RWPE1 (cell line): ENCODE measurements around the gene RPL26.

Source experiments
- CTCF ChIA-PET: fragments of 350-600 bp; sonication (Branson Sonifier 250); formaldehyde crosslinking; extraction: SDS; loops from one replicate; lab custom pipeline; 2021; lab: Yijun Ruan, JAX
- POLR2A ChIA-PET: fragments of 400-600 bp; formaldehyde crosslinking; extraction: SDS; loops from one replicate; lab custom pipeline; 2020; ENCODE audit warnings: antibody characterized with exemption; ENCODE audit not compliant: low non-redundant PET; lab: Yijun Ruan, JAX
- DNase-seq: peaks from one replicate; pipeline ENCODE4 v3.0.0; 2012; ENCODE audit warnings: low spot score
- H3K27ac ChIP-seq: fragments of 450-650 bp; 2 replicates; pipeline ENCODE4 v1.5.1; 2017
- CTCF ChIP-seq: fragments of 450-650 bp; conservative IDR thresholded peaks from 2 replicates; pipeline ENCODE4 v1.5.1; 2017; ENCODE audit warnings: low read depth, mild to moderate bottlenecking

RPL26 gene

DNA sequence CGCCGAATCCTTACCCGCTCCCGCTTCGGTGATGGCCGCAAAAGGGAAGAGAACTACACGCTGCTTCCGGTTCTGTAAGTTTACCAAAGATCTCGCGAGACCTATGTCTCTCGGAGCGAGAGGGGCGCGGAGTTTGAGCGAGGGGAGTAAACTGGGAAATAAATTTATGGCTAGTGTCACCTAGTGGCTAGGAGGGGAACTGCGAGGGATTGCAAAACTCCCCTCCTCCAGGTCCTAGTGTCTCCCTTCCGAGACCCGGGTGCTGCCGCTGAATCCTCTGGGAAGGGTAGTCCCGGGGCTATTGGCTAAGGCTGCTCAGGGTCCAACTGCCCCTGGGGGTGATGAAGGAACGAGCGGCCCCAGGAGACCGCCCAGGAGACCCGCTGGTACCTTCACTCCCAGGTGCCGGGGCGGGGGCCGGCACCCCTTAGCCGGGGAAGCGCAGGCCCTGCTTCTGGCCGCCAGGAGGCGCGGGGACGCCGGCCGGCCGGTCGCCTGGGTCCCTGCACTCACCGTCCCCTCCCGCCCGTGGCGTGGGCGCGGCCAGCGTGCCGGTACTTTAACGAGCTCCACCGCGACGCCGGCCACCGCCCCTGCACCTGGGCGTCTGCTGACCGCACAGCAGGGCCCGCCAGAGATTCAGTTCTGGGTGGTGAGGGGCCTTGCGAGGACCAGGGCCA, at the start of gene RPL26:
Gene RPL26 (minus strand): TSS at position 51 of the 680 bp plus-strand sequence. CDS start 883 bp downstream, outside the sequence.
- peak within 1 kb of the TSS; percentile 88 for H3K27ac ChIP-seq
- ChIA-PET POLR2A (interaction anchor here (0.6 to 1.5 kb wide), 8 partner anchors 23 to 668 kb away, joined by 3 to 10 read pairs (median 3); partner anchors contain the start of gene NDEL1), CTCF (interaction anchor here (0.6 to 1.2 kb wide), 9 partner anchors 14 to 403 kb away, joined by 3 to 4 read pairs (median 3); partner anchors contain the start of gene RNF222)
- TF ChIP-seq CTCF, result peak; percentile 99
- DNase-seq, result peak; percentile 95

DNA sequence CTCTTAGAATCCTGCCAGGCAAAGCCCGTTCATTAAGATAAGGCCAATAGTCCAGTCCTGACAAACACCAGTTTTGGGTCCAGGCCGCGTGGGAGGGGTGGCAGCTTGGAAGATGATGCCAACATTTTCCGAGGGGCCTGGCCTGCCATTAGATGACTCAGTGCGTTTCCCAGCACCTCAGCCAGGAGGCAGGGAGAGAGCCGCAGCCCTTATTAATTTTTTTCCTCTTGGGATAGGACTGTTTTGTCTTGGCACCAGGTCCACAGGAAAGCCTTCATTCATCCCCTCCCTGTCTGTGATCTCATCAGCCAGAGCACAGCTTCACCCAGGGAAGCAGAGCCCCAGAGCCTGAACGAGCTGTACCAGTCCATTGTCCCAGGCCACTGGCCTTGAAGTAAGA, 48.0 kb upstream of the RPL26 start:
- no peak for TF ChIP-seq CTCF
- ChIA-PET POLR2A (no interaction called here), CTCF (interaction anchor here (0.6 kb wide), 2 partner anchors 39 to 1809 kb away, joined by 5 to 7 read pairs; no protein-coding TSS in a partner anchor)
- DNase-seq, result peak; percentile 16
- H3K27ac ChIP-seq, result peak overlapping the region; percentile 65

GRCh38 chr17:8426802-8427201, 43.8 kb upstream of the RPL26 start:
- H3K27ac ChIP-seq, result no peak overlapping the region
- CTCF ChIA-PET, result interaction anchor here (0.7 kb wide), 1 partner anchor 10 kb away, joined by 4 read pairs; no protein-coding TSS in a partner anchor
- DNase-seq, result no peak
- POLR2A ChIA-PET, result no interaction called here
- TF ChIP-seq CTCF, result no peak

DNA sequence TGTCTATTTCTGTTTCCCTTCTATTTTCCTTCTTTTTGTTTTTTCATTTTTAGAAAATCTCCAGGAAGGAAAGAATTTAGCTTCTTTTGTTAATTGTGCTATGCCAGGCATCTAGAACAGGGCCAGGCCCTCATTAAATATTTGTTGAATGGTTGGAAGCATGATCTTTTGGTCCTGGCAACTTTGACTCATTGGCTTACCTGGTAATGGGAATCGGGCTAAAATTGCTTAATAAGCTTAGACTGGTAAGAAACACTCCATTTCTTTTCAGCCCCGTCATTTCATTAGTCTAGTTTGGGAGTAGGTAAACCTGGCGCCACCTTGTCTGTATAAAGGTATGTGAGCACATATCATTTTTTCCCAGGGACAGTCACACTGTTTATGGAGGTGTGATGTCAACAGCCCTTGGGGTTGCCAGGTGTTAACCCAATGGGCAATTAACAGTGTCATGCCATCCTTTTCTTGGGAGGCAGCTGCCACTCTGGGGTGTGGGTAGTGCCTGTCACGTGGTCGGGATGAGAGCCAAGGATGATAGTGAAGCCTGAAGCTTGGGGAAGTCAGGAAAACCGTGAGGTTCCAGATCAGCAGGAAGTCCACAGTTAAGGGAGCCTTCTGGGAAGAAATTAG, 43.2 kb upstream of the RPL26 start:
- ChIA-PET CTCF (interaction anchor here (0.5 to 1.2 kb wide), 2 partner anchors 27 to 42 kb away, joined by 3 read pairs; no protein-coding TSS in a partner anchor), POLR2A (interaction anchor here (0.5 kb wide), 1 partner anchor 57 kb away, joined by 4 read pairs; no protein-coding TSS in a partner anchor)
- no peak for DNase-seq
- TF ChIP-seq CTCF, result no peak
- no peak overlapping the region for H3K27ac ChIP-seq

DNA sequence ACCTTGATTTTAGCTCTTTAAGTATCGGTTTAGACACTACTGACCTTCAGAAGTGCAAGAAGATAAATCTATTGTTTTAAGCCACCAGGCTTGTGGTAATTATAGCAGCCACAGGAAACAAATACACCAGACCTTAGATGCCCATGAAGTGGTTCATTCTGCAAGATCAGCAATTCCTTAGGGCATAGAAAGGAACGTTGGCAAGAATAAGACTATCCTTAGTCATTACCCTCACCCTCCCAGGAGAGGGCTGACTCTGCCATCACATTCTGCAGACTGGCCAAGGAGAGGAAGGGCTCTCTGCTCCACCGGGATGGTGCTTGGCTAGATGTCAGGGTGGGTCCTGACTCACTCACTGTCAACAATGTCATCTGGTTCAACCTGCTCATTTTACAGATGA, 38.6 kb upstream of the RPL26 start:
- no peak for DNase-seq
- H3K27ac ChIP-seq, result no peak overlapping the region
- TF ChIP-seq CTCF, result no peak
- CTCF ChIA-PET, result no interaction called here
- POLR2A ChIA-PET, result no interaction called here
